GM23338 (cell line): ENCODE measurements around the gene MSH2.

Experiments used
- EZH2 ChIP-seq: fragments of 200-600 bp; sonication (generic); IDR thresholded peaks from one replicate; pipeline ENCODE4 v1.8.0; 2017; ENCODE audit warnings: antibody characterized with exemption, mild to moderate bottlenecking, low read depth; ENCODE audit not compliant: unreplicated experiment
- EZH2phosphoT487 ChIP-seq: fragments of 200-600 bp; sonication (generic); IDR thresholded peaks from one replicate; pipeline ENCODE4 v1.8.1; 2018; ENCODE audit warnings: antibody characterized with exemption; ENCODE audit not compliant: unreplicated experiment
- JUNB ChIP-seq: IDR thresholded peaks from one replicate; pipeline ENCODE4 v1.6.1; 2016; ENCODE audit warnings: antibody characterized with exemption; ENCODE audit not compliant: unreplicated experiment
- POLR2AphosphoS5 ChIP-seq: IDR thresholded peaks from 2 replicates; pipeline ENCODE4 v1.6.1; 2016; ENCODE audit warnings: antibody characterized with exemption, low read depth
- TF ChIP-seq, protein P1 (sequence below): IDR thresholded peaks from one replicate; pipeline ENCODE4 v1.6.1; 2018; ENCODE audit warnings: antibody characterized with exemption; ENCODE audit not compliant: unreplicated experiment
- TF ChIP-seq, protein P2 (sequence below), 2 experiments: fragments of 200-600 bp in 1 of 2; sonication (generic) in 1 of 2; conservative IDR thresholded peaks; 2 replicates each; pipeline versions ENCODE4 v1.5.1 to v1.6.1; 2016 to 2017; ENCODE audit warnings: antibody characterized with exemption in 2 of 2, low read depth in 2 of 2, mild to moderate bottlenecking in 2 of 2, moderate library complexity in 1 of 2

DNA sequence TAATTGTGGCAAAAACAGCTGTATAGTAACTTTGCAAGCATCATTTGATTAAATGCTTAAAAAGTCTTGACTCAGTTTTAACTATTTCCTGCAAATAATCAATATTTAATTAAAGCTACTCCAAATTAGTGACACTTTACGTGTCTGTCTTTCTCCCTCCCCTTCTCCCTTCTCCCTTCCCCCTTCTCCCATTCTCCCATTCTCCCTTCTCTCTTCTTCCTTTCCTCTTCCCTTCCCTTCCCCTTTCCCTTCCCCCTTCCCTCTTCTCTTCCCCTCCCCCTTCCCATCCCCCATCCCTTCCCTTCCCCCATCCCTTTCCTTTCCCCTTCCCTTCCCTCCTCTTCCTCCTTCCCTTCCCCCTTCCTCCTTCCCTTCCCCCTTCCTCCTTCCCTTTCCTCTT lies 76.9 kb downstream of the MSH2 start:
- TF ChIP-seq, protein P1, sequence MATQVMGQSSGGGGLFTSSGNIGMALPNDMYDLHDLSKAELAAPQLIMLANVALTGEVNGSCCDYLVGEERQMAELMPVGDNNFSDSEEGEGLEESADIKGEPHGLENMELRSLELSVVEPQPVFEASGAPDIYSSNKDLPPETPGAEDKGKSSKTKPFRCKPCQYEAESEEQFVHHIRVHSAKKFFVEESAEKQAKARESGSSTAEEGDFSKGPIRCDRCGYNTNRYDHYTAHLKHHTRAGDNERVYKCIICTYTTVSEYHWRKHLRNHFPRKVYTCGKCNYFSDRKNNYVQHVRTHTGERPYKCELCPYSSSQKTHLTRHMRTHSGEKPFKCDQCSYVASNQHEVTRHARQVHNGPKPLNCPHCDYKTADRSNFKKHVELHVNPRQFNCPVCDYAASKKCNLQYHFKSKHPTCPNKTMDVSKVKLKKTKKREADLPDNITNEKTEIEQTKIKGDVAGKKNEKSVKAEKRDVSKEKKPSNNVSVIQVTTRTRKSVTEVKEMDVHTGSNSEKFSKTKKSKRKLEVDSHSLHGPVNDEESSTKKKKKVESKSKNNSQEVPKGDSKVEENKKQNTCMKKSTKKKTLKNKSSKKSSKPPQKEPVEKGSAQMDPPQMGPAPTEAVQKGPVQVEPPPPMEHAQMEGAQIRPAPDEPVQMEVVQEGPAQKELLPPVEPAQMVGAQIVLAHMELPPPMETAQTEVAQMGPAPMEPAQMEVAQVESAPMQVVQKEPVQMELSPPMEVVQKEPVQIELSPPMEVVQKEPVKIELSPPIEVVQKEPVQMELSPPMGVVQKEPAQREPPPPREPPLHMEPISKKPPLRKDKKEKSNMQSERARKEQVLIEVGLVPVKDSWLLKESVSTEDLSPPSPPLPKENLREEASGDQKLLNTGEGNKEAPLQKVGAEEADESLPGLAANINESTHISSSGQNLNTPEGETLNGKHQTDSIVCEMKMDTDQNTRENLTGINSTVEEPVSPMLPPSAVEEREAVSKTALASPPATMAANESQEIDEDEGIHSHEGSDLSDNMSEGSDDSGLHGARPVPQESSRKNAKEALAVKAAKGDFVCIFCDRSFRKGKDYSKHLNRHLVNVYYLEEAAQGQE, result no peak
- TF ChIP-seq, protein P2, sequence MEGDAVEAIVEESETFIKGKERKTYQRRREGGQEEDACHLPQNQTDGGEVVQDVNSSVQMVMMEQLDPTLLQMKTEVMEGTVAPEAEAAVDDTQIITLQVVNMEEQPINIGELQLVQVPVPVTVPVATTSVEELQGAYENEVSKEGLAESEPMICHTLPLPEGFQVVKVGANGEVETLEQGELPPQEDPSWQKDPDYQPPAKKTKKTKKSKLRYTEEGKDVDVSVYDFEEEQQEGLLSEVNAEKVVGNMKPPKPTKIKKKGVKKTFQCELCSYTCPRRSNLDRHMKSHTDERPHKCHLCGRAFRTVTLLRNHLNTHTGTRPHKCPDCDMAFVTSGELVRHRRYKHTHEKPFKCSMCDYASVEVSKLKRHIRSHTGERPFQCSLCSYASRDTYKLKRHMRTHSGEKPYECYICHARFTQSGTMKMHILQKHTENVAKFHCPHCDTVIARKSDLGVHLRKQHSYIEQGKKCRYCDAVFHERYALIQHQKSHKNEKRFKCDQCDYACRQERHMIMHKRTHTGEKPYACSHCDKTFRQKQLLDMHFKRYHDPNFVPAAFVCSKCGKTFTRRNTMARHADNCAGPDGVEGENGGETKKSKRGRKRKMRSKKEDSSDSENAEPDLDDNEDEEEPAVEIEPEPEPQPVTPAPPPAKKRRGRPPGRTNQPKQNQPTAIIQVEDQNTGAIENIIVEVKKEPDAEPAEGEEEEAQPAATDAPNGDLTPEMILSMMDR (conservative IDR thresholded peaks at IDR 0.05; ENCODE audit: low read depth in 2 of 2), result no peak
- TF ChIP-seq EZH2phosphoT487 (no peak), EZH2 (no peak), POLR2AphosphoS5 (no peak), JUNB (no peak)
